WERI-Rb-1 (cell line): ENCODE data around the gene FCGR3B.
"Not testable (repeated sequence)": the region's sequence is repeated elsewhere in the genome, so short reads cannot be mapped to it uniquely, and the experiment has no call there.

Experiments used
- DNase-seq: peaks from one replicate; pipeline ENCODE4 v3.0.0-alpha.2; 2020
- H3K27ac ChIP-seq: fragments of 250-450 bp; sonication (Bioruptor Pico); 2 replicates; pipeline ENCODE4 v1.5.1; 2020; ENCODE audit warnings: mild to moderate bottlenecking, moderate library complexity
- H3K27me3 ChIP-seq: fragments of 250-450 bp; sonication (Bioruptor Pico); 2 replicates; pipeline ENCODE4 v1.5.1; 2021; ENCODE audit warnings: mild to moderate bottlenecking, low read depth, moderate library complexity; ENCODE audit not compliant: insufficient read depth, severe bottlenecking
- H3K36me3 ChIP-seq: fragments of 250-450 bp; sonication (Bioruptor Pico); 2 replicates; pipeline ENCODE4 v1.5.1; 2020; ENCODE audit warnings: mild to moderate bottlenecking, moderate library complexity
- H3K4me3 ChIP-seq: 2 replicates; pipeline ENCODE4 v1.5.1; 2011; ENCODE audit warnings: low read depth, mild to moderate bottlenecking, control low read depth, low read length
- H3K9me3 ChIP-seq: fragments of 250-450 bp; sonication (Bioruptor Pico); 2 replicates; pipeline ENCODE4 v1.5.1; 2021; ENCODE audit warnings: mild to moderate bottlenecking, moderate library complexity; ENCODE audit not compliant: severe bottlenecking

The FCGR3B gene

DNA sequence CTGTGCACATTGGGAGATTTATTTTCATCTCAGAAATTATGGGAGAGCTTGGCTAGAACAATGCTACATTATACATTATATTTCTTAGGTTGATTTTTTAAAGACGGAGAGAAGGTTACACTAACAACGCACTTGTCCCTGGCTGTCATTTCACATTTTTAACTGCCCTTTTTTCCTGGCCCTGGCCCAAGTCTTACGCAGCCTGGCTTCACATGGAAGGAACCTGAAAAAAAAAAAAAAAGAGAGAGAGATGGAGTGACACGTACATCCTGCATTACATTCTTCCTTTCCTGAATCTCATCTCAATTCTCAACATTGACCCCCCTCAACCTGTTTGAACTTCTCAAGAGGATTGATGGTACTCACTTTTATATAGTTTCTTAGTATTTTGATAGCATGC lies 20.8 kb downstream of the FCGR3B start:
- peaks cover 44% of the 10 kb centered on the region for H3K27me3 ChIP-seq
- DNase-seq, H3K27ac ChIP-seq, H3K4me3 ChIP-seq, H3K36me3 ChIP-seq: not testable (repeated sequence)
- H3K9me3 ChIP-seq, result peaks cover 20% of the 10 kb centered on the region

DNA sequence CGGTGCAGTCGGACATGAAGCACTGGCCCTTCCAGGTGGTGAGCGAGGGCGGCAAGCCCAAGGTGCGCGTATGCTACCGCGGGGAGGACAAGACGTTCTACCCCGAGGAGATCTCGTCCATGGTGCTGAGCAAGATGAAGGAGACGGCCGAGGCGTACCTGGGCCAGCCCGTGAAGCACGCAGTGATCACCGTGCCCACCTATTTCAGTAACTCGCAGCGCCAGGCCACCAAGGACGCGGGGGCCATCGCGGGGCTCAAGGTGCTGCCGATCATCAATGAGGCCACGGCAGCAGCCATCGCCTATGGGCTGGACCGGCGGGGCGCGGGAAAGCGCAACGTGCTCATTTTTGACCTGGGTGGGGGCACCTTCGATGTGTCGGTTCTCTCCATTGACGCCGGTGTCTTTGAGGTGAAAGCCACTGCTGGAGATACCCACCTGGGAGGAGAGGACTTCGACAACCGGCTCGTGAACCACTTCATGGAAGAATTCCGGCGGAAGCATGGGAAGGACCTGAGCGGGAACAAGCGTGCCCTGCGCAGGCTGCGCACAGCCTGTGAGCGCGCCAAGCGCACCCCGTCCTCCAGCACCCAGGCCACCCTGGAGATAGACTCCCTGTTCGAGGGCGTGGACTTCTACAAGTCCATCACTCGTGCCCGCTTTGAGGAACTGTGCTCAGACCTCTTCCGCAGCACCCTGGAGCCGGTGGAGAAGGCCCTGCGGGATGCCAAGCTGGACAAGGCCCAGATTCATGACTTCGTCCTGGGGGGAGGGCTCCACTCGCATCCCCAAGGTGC lies 24.2 kb downstream of the FCGR3B start:
- H3K4me3 ChIP-seq, H3K36me3 ChIP-seq, DNase-seq, H3K27ac ChIP-seq: not testable (repeated sequence)
- peaks cover 43% of the 10 kb centered on the region for H3K27me3 ChIP-seq
- peaks cover 14% of the 10 kb centered on the region for H3K9me3 ChIP-seq

DNA sequence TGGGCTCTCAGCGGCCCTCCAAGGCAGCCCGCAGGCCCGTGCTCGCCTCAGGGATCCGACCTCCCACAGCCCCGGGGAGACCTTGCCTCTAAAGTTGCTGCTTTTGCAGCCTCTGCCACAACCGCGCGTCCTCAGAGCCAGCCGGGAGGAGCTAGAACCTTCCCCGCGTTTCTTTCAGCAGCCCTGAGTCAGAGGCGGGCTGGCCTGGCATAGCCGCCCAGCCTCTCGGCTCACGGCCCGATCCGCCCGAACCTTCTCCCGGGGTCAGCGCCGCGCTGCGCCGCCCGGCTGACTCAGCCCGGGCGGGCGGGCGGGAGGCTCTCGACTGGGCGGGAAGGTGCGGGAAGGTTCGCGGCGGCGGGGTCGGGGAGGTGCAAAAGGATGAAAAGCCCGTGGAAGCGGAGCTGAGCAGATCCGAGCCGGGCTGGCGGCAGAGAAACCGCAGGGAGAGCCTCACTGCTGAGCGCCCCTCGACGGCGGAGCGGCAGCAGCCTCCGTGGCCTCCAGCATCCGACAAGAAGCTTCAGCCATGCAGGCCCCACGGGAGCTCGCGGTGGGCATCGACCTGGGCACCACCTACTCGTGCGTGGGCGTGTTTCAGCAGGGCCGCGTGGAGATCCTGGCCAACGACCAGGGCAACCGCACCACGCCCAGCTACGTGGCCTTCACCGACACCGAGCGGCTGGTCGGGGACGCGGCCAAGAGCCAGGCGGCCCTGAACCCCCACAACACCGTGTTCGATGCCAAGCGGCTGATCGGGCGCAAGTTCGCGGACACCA lies 25.0 kb downstream of the FCGR3B start:
- H3K27me3 ChIP-seq, result peaks cover 40% of the 10 kb centered on the region
- DNase-seq, H3K4me3 ChIP-seq, H3K36me3 ChIP-seq, H3K27ac ChIP-seq: not testable (repeated sequence)
- H3K9me3 ChIP-seq, result peaks cover 14% of the 10 kb centered on the region

DNA sequence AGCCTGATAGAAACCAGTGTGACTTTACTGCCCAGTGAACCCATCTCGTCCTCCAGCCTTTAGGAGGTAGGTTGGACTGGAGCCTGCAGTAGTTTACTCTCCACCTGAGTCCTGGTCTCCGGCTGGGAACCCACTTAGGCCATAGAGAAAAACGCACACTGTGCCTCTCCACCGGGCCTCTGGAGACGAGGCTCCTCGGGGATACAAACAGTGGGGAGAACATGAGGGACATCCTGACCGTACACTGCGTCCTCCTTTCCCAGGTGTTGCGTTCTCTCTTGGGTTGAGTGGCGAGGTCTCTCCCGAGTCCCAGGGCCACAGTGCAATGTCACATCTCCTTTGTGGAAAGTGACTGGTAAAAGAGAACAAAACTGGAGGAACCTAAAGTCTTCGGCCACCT lies 26.0 kb downstream of the FCGR3B start:
- H3K9me3 ChIP-seq, result peaks cover 14% of the 10 kb centered on the region
- not testable (repeated sequence) for DNase-seq, H3K36me3 ChIP-seq, H3K4me3 ChIP-seq, H3K27ac ChIP-seq
- peaks cover 34% of the 10 kb centered on the region for H3K27me3 ChIP-seq

DNA sequence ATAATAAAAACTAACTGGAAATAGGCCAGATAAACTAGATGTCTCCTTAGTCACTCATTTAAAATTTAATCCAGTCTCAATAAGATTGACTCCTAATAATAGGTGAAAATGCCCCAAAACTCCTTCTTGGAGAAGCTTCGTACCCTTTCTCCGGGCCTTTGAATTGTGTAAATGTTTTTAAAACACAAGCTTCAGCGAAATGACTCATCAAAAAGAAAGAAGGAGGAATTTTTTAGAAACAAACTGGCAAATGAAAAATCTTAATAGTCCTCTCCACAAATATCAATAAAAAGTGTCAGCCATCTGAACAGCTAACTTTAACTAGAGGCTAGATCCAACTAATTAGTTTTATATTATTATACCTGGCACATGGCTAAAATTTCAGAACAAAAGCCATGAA lies 33.9 kb downstream of the FCGR3B start:
- H3K9me3 ChIP-seq, H3K27ac ChIP-seq, DNase-seq, H3K36me3 ChIP-seq, H3K4me3 ChIP-seq: not testable (repeated sequence)
- H3K27me3 ChIP-seq, result peaks cover 15% of the 10 kb centered on the region

DNA sequence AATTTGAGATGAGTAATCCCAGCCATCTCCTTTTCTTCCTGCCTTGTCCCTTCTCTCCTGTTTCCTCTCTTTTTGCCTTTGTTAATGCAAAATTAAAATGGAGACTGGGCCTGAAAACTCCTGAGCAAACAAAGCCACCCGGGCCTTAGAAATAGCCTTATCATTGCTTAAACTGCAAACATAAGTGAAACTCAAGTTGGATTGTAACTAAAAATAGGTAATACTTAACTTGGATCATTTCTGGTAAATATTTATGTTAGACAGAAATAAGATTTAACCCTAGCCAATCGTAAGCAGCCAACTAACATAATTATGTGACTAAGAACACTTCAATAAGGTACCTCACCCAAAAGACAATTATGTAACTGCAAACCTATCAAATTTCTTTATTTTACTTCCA lies 35.4 kb downstream of the FCGR3B start:
- DNase-seq, H3K36me3 ChIP-seq, H3K4me3 ChIP-seq, H3K9me3 ChIP-seq, H3K27ac ChIP-seq: not testable (repeated sequence)
- peaks cover 22% of the 10 kb centered on the region for H3K27me3 ChIP-seq

DNA sequence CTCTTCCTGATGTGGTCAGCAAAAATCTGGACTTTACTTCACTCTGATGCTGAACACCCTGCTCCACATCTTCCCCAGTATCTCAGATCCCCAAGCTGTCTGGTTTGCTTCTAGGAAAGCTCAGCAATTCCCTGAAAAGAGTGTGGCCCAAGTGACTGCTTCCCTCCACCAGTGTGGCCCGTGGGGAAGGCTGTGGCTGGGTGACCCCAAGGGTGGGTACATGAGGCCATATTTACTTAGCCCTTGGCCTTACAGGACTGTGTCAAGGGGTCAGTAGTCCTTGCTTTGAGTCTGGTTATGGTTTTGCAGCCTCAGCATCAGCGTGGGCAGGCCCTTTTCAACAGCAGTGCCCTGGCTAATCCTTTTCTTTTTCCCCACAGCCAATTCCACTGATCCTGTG lies 35.8 kb downstream of the FCGR3B start:
- not testable (repeated sequence) for H3K36me3 ChIP-seq, H3K4me3 ChIP-seq, H3K27ac ChIP-seq, H3K9me3 ChIP-seq, DNase-seq
- H3K27me3 ChIP-seq, result peaks cover 25% of the 10 kb centered on the region

DNA sequence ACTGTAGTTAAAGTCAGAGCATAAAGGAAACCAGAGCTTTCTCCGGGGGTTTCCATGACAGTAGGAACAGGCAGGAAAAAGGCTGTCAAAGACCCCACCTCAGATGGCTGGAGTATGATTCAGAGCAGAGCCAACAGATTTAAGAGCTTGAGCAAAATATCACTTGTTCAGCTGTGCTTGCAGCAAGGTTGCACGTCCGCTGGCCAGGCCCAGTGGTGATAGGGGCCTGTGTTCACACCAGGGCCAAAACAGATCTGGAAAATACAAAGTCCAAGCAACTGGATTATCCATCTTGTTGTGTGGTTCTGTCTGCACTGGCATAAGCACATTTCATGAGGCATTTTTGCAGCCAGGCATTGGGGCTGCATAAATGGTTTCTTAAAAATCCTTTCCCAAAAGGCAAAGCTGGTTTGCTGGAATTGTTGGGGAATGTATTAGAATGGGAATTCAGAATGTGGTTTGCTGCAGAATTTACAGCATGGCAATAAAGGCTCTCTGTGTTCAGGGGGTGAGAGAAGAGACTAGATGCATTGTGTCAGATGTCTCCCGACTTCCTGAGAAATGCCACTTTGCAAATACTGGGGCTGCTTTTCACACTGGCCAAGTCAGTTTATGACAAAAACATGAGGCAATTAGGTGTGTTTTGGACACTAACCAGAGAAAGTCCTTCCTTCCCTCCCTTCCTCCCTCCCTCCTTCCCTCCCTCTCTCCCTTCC lies 36.5 kb downstream of the FCGR3B start:
- H3K36me3 ChIP-seq, H3K9me3 ChIP-seq, DNase-seq, H3K4me3 ChIP-seq, H3K27ac ChIP-seq: not testable (repeated sequence)
- peaks cover 29% of the 10 kb centered on the region for H3K27me3 ChIP-seq

DNA sequence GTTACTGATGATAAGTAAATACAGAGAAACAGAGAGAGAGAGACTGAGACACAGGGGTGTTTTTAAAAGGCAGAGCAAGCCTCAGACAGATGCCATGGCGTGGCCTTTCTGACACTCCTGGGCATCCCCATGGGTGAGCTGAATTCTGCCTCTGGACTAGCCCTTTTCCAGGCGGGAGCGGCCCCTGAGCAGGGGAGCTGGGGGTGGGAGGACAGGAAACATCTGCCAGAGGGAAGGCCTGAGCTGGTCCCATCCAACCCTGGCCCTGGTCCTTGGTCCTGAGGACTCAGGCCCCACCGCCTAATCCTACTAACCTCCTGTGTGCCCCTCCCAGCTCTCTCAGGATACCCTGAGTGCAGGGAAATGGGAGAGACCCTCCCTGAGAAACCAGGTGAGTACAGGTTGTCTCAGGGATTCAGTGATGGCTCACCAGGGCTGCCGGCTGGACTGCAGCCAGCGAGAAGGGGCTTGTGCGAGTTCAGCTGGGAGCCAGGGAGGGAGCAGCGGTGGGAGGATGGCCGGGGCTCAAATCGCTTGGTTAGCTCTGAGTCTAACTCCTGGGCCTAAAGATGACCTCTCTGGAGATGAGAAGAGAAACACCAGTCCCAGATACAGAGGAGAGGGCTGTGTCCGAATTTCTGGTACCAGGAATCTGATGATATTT lies 37.8 kb downstream of the FCGR3B start:
- not testable (repeated sequence) for DNase-seq, H3K27ac ChIP-seq, H3K36me3 ChIP-seq, H3K4me3 ChIP-seq, H3K9me3 ChIP-seq
- peaks cover 31% of the 10 kb centered on the region for H3K27me3 ChIP-seq

DNA sequence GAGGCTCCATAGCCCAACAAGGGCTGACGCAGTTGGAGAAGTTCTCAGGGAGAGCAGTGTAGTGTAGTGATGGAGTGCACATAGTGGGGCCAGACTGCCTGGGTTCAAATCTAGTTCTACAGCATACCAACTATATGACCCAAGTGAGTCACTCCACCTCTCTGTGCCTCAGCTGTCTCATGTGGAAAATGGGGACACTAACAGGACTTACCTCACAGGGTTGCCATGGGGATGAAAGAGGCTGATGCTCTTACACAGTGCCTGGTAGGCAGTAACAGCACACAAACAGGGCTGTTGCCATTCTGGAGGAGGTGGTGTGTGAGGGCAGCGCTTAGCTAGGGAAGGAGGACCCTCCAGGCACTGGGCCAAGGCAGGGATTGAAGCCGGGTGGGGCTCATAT lies 38.4 kb downstream of the FCGR3B start:
- not testable (repeated sequence) for H3K4me3 ChIP-seq, H3K27ac ChIP-seq, DNase-seq, H3K9me3 ChIP-seq, H3K36me3 ChIP-seq
- peaks cover 32% of the 10 kb centered on the region for H3K27me3 ChIP-seq

DNA sequence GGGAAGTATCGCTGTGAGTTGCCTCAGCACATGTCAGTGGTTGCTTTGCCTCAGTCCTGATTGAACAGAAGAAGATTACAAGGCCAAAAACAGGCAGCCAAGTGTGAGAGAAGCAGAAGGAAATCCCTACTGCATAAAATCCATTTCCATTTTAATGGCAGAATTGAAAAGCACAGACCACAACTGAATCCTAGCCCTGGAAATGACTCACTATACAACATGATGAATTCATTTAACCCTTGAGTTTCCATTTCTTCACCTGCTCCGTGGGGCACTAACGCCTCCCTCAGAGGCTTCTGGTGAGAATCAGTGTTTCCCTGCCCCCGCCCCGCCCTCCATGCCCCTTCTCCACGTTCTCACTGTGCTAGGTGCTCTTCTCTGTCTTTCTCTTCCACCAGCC lies 41.1 kb downstream of the FCGR3B start:
- not testable (repeated sequence) for H3K9me3 ChIP-seq, H3K36me3 ChIP-seq, H3K27ac ChIP-seq, H3K4me3 ChIP-seq, DNase-seq
- peaks cover 30% of the 10 kb centered on the region for H3K27me3 ChIP-seq

DNA sequence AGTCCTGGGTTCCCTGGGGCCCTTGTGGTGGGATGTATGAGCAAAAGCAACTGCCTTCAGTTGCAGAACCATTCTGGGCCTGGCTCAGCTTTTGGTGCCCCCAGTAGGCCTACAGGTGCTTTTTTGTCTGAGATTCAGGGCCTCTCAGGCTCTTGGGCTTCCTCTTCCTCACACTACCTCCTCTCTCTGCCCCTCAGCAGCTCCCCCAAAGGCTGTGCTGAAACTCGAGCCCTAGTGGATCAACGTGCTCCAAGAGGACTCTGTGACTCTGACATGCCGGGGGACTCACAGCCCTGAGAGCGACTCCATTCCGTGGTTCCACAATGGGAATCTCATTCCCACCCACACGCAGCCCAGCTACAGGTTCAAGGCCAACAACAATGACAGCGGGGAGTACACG lies 41.6 kb downstream of the FCGR3B start:
- not testable (repeated sequence) for H3K9me3 ChIP-seq, H3K36me3 ChIP-seq, DNase-seq, H3K4me3 ChIP-seq, H3K27ac ChIP-seq
- peaks cover 28% of the 10 kb centered on the region for H3K27me3 ChIP-seq

DNA sequence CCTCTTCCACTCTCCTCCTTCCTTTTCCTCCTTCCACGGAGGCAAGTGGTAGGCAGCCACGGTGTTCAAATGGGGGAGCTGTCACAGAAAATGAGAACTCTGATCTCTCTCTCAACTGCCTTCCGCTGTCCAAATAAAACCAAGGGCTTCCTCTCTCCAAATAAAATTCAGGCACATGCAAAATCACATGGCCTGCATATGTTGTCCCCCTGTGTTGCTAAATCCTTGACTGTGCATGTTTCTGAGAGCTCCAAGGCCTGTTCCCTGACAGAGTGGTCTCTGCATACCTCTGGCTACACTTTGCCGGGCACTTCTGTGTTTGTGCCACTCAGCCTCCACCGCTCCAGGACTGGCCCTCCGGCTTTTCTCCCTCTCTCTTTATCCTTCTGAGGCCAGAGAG lies 42.4 kb downstream of the FCGR3B start:
- H3K27me3 ChIP-seq, result peaks cover 26% of the 10 kb centered on the region
- H3K4me3 ChIP-seq, H3K9me3 ChIP-seq, H3K36me3 ChIP-seq, DNase-seq, H3K27ac ChIP-seq: not testable (repeated sequence)

DNA sequence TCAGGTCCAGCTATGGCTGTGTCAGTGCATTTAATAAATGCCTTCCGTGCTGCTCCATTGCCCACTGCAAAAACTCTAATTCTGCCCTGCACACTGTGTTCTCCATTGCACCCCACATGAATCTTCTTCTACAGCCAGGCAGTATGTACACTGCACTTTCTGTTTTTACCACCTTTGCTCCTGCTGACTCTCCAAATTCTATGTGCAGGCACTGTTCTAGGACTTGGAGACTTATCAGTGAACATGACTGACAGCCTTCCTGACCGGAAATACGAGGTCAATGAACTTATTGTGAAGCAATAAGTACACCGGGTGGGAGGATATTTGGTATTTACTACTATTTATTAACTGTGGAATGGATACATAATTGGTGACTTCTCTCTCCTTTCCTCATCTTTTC lies 48.1 kb downstream of the FCGR3B start:
- H3K27ac ChIP-seq, H3K4me3 ChIP-seq, H3K36me3 ChIP-seq, H3K27me3 ChIP-seq, H3K9me3 ChIP-seq, DNase-seq: not testable (repeated sequence)
